ENCODE measurements around the gene HYAL2. TPM values are rescaled to one million over a fixed set of nuclear protein-coding genes. Genes with fewer than 3 reads are reported as not detected.

The HYAL2 gene, protein sequence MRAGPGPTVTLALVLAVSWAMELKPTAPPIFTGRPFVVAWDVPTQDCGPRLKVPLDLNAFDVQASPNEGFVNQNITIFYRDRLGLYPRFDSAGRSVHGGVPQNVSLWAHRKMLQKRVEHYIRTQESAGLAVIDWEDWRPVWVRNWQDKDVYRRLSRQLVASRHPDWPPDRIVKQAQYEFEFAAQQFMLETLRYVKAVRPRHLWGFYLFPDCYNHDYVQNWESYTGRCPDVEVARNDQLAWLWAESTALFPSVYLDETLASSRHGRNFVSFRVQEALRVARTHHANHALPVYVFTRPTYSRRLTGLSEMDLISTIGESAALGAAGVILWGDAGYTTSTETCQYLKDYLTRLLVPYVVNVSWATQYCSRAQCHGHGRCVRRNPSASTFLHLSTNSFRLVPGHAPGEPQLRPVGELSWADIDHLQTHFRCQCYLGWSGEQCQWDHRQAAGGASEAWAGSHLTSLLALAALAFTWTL
- total RNA-seq: 9.0 and 9.1 TPM in 2 replicates

DNA sequence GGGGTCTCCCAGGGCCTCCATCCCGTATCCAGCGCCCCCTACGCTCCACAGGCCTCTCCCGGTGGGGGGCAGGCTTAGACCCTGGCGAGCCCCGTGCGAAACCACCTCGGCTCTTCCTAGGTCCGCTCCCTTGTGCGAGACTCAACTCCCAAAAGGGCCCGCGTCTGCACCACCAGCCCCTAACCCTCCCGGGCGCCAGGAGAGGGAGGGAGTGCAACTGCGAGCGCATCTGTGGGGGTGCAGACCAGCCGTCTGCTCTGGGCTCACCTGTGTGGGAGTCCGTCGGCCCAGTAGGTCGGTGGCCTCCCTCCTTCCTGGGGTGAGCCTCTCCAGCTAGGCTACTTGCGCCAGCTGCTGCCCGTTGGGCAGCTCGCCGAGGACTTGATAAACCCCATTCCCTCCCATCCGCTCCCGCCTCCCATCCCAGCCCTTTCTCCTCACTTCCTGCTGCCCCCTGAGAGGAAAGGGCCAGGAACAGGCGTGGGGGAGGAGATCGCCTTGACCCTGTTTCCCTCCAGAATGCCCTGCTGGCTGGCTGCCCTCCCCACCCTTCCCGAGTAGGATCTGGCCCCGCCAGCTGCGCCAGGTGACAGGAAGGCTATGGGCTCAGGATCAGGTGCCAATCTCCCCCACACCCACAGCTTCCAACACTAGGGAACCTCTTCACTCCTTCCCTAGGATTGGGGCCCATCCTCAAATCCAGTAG lies at the start of gene HYAL2:
Gene HYAL2 (minus strand): TSS at position 360 of the 706 bp plus-strand sequence. CDS start 2,256 bp downstream, outside the sequence.
- intact Hi-C loops (cut with micrococcal nuclease): no loop called here

DNA sequence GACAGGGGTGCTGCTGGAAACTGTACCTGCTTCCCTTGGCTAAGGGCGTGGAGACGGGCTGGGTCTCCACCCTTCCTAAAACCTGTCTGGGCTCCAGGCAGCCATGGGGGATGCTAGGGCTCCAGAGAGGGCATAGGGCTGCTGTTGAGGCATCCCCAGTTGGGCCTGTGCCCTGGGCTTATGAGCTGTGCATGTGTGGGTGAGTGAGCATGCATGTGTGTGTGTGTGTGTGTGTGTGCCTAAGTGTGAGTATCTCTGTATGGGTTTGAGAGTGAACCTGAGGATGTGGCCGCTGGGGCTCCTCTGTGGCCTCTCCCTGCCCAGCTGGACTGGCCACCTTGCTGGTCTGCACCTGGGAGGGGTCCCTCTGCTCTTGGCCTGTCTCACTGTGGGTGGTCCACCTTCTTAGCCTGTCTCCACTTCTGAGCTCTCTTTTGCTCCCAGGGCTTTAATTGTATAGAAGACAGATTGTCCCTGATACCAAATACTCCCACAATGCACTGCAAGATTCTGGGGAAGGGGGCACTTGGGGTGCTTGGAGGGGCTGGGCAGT lies 48.7 kb upstream of the HYAL2 start:
- intact Hi-C loops (cut with micrococcal nuclease): no loop called here

DNA sequence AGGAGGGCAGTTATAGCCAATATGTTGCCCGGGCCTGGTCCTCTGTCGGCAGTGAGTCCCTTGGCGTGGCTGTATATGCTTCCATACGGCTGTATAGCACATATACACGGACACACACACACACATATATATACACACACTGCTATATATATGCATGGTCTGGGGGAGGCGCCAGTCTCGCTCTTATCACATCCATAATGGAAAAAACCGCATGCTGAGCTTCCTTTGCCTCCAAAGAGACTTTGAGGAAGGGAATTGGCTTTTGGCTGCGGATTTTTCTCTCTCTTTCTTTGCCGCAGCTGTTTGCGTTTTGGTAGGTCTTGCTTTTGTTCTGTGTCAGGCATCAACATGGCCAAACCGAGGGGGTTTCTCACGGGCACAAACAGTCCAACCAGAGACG lies 48.0 kb upstream of the HYAL2 start:
- intact Hi-C loops (cut with micrococcal nuclease): no loop called here

DNA sequence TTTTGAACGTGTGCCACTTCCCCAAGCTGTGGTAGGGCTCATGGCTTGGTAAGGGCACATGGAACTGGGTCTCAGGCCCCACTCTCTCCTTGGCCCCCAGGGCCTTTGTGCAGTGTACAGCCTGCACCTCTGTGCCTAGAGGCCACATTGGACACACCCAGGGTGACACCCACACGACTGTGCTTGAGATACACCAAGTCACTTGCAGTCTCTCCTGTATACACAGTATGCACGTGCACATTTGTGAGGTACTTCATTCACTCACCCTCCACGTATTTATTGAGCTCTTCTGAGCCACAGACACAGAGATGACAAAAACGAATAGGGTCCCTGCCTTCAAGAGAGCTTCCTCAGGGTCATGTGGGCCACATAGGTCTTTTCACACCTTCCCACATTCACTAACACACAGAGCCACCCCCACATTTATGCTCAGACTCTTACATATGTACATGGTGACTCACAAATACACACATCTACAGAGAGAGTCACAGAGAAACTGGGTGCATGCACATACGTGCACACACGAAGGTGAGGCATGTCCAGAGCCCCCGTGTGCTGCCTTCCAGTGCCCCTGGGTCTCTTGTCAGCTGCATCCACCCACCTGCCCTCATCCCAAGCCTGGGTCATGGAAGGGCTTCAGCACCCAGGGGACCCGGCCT lies 46.6 kb upstream of the HYAL2 start:
- intact Hi-C loops (cut with micrococcal nuclease): no loop called here

DNA sequence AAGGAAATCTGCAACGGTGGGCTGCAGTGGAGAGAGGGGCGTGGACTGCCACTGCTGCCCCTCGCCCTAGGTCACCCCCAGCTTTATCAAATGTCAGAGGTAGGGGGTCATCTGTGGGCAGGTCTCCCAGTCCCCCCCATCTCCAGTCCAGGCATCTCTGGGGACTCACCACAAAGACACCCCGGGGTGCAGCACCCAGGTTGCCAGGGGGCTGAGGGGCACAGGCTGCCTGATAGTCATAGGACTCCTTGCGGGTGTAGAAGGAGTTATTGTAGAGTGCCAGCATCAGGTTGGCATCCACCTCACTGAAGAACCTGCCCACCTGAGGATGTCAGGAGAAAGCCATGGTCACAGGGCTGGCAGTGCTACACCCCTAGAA lies 43.3 kb upstream of the HYAL2 start:
- intact Hi-C loops (cut with micrococcal nuclease): loop anchor here (2.0 kb wide), 1 partner anchor 15 kb away; the partner anchor contains the start of genes CYB561D2 and NPRL2

DNA sequence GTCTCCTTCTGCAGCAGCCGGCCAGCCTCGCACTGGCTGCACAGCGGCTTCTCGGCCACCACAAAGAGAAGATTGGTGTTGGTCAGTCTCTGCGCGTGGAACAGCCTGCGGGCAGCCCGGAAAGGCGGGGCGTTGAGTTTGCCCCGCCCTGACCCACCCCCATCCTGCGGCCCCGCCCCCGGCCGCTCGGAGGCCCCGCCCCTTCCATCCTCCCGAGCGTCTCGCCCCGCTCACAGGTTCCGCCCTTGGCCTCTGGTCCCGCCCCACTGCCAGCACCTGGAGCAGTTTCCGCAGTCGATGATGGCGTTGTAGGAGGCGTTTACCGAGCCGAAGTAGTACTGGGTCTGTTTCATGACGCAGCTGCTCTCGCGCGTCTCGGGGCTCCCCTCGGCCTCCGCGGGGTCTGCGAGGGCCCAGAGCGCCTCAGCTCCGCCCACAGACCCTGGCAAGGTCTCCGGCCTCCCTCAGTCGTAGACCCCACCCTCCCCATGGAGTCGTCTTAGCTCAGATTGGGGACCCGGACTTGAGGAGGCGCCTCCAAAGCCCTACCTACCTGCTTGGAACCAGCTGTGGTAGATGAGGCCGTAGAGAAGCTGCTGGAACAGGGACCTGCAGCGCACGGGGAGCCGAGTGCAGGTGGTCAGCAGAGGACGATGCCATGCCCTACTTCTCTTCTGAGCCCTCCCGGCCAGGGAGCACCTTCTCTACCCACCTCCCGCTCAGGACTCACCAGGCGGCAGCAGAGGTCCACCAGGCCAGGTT lies 42.7 kb upstream of the HYAL2 start:
- intact Hi-C loops (cut with micrococcal nuclease): loop anchor here (2.0 kb wide), 1 partner anchor 14 kb away; the partner anchor contains the start of genes CYB561D2 and NPRL2

DNA sequence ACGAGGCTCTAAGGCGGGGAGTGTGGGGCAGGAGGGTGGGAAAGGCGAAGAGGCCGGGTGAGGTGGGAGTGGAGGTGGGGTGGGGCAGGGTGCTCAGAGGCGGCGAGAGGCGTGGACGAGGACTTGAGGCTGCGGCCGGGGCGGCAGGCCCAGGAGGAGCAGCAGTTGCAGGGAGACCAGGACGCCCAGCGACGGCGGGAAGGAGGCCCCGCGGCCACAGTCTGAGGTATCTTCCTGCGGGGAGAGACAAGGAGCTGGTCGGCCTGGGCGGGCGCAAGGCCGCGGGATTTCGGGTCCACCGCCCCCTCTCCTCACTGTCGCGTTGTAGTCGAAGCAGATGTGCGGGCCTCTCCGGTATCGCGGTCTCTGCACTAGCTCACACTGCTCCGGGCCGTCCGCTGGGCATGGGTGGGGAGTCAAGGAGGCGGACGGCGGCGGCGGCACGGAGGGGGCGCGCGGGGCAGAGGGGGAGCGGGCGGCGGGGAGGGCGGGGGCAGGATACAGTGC lies 42.1 kb upstream of the HYAL2 start:
- intact Hi-C loops (cut with micrococcal nuclease): loop anchor here (2.0 kb wide), 1 partner anchor 14 kb away; the partner anchor contains the start of genes CYB561D2 and NPRL2

DNA sequence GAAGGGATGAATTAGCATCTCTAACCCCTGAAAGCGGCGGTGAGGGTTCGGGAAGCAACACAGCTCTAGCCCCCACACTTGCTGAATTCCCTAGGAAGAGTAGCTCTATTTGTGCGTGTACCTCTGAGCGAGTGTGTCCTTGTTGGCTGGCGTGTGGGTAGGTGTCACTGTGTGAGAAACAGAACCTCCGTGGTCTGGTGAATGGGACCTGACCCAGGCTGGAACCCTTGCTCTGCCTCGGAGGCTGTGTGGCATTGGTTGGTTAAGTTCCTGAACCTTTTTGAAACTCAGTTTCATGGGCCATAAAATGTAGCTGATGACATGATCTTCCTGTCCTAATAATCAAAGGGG lies 37.2 kb upstream of the HYAL2 start:
- intact Hi-C loops (cut with micrococcal nuclease): loop anchor here (1.0 to 2.0 kb wide), 2 partner anchors 8 to 23 kb away; no protein-coding TSS in a partner anchor

DNA sequence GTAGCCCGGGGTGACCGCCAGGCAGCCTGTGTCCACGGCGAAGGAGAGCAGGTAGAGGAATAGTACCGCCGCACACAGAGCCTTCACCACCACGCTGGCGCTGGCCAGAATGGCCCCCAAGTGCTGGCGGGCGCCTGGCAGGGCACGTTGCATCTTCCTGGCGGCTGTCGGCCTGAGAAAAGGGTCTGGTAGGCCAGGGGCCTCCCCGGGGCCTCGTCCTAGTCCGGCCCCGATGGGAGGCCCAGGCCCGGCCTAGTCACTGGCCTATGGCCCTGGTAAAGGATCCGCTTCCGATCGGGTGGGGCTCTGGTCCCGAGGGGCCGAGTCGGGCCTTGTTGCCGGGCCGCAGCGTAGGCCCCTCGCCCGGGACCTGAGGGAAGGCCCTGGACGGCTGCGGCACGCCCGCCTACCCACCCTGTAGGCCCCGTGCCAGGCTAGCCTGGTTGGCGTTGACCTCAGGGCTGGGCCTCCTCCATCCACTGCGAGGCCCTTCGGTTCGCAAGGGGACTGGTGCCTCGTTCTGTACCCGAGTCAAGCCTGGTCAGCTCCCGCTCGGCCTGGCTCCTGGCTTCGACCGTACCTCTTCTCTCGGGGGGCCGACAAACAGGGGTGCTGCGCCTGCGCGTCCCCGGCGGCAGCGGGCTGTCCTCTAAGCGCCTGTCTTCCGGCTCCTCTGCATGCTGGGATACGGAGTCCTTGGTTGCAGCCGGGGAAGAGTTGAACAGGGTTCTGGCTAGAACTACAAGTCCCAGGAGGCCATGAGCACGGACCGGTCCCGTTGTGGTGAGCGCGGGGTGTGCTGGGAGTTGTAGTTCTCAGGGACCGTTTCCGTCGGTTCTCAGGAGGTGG lies 36.6 kb upstream of the HYAL2 start, which contains the start of gene TMEM115:
Gene TMEM115 (minus strand): TSS at position 611 of the 849 bp plus-strand sequence. CDS start 458 bp downstream, at position 153.
- intact Hi-C loops (cut with micrococcal nuclease): loop anchor here (1.0 to 2.0 kb wide), 2 partner anchors 8 to 22 kb away; no protein-coding TSS in a partner anchor

DNA sequence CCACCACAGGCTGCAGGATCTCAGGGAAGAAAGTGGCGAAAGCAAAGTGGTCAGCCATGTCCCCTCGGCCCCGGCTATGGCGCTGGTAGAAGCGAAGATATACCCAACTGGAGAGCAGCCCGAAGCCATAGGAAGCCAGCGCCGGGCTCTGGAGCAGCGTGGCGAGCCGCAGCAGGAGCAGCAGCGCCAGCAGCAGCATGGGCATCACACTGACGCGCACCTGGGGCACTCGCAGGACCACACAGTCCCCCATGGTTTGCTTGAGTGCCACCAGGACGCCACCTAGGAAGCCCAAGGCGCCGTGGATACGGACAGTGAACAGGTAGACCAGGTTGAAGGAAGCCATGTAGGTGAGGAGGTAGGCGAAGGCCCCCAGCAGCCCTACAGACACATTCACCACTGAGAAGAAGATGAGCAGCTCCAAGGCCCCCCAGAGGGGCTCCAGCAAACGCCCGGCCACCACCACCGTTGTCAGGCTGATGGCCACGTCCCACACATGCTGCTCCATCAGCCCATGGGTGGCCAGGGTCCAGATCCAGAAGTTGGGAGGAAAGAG lies 35.9 kb upstream of the HYAL2 start:
- intact Hi-C loops (cut with micrococcal nuclease): loop anchor here (2.0 kb wide), 1 partner anchor 22 kb away; no protein-coding TSS in a partner anchor

DNA sequence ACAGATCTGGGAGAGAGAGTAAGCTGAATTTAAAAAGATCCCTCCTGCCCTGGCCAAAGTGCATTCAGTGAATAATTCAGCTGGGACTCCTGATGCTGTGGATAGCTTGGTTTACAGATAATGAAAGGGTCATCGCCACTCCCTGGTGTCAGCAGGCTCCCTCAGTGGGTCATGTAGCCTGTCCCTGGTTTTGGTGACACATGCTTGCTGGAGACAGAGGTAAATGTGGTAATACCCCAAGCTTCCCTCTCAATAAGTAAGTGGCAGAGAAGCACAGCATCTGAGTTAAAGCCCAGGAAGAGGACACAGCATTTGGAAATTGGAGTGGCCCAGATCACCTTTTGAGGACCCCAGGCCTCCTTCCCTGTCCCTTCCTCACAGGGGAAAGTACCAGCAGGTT lies 34.9 kb upstream of the HYAL2 start:
- intact Hi-C loops (cut with micrococcal nuclease): no loop called here

DNA sequence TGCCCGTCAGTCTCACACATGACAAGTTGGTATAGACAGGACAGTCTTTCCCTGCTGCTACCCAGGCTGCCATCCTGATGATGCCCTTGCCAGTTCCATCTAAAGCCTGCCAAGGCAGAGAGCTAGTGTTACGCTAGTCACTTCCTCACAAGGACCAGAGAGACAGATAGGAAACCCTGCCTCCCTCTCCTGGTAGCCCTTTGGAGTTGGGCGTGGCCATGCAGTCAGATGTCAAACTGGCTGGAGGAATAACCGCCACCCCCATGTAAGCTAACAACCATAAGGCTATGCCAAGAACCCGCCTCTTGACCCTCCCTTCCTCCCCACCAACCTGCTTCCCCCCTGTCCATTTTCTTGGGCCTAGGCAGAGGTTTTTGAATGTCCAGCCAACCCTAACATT lies 34.0 kb upstream of the HYAL2 start:
- intact Hi-C loops (cut with micrococcal nuclease): no loop called here

DNA sequence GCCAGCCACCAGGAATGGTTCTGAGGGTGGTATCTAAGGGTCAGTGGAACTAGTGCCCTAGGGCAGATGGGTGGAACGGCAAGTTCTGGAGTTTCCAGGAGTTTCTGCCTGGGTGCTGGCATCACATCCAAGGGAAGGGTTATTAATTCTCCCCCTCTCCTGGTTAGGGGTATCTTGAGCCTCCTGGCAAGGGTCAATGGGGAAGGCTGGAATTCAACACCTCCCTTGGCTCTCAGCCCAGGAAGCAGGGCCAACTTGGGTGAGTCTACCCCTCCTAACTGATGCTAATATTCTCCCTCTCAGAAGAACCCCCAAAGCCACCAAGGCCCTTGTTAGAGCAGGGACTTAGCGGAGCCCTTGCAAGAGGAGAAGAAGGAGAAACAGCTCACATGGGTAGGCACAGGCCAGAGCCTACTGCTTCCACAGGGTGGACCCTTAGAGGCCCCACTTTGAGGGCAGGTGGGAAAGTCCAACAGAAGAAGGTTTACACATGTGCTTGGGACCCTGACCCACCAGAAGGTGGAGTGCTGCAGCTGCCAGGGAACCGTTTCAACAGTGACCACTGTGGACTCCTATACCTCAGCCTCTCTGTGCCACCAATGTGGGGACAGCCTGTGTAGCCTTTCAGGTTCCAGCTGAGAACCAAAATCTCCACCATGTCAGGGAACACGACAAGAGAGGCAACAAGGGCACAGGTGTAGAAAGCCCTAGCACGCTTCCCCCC lies 33.4 kb upstream of the HYAL2 start:
- intact Hi-C loops (cut with micrococcal nuclease): no loop called here

DNA sequence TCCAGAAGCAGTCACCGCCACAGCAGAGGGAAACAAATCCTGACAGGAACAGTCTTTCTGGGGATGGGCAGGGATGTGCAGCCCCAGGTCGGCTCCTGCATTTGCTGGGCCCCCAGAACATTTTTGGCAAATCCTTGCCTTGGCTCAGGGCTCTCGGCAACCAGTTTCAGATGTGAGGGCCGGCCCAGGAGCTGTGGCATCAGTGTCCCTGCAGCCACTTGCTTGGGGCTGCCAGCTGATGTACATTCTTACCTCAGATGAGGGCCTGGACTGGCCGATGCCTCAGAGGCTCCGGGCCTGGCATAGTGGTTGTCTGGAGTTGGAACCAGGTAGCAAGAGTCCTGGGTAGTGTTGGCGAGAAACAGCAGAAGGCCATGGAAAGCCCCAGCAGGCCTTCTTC lies 32.3 kb upstream of the HYAL2 start:
- intact Hi-C loops (cut with micrococcal nuclease): no loop called here

DNA sequence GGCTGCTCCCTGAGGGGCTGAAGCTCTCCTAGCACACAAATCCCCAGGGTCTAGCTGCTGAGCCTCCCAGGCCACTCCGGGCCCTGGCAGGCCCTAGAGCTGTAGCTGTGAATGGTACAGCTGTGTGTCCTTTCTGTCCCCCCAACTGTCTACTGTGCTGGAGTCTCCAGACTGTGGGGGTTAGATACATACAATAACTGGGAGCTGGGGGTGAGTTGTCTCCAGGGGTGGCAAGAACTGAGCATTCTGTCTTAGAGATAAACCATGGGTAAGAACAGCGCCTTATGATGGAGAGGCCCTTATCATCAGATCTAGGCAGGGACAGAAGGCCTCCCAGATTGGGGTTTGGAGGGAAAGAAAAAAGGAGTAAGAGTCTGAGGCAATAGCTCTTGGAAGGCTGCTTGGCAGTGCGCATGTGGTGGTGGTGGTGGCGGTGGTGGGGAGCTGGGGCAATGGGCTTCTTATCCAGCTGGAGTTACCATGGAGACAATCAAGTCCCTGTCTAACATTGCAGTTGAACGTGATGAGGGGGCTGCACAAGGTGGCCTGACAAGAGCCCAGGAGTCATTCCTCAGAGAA lies 31.7 kb upstream of the HYAL2 start:
- intact Hi-C loops (cut with micrococcal nuclease): no loop called here

DNA sequence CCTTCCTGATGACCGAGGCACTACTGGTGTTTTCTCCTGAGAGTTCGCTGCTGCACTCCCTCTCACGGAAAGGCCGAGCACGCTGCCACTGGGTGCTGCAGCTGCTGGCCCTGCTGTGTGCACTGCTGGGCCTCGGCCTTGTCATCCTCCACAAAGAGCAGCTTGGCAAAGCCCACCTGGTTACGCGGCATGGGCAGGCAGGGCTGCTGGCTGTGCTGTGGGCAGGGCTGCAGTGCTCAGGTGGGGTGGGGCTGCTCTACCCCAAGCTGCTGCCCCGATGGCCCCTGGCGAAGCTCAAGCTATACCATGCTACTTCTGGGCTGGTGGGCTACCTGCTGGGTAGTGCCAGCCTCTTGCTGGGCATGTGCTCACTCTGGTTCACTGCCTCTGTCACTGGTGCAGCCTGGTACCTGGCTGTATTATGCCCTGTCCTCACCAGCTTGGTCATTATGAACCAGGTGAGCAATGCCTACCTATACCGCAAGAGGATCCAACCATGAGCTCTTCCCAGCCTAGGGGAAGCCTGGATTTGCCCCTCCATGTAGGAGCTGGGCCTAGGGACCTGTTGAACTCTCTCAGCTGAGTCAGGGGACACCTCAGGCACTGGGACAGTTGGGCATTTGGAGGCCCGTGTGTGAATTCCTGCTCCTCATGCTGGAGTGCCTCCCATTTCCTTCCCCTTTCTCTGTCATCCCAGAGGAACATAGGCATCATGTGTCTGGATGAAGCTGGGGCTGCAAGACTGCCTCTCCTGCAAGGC lies 30.9 kb upstream of the HYAL2 start:
- intact Hi-C loops (cut with micrococcal nuclease): no loop called here

DNA sequence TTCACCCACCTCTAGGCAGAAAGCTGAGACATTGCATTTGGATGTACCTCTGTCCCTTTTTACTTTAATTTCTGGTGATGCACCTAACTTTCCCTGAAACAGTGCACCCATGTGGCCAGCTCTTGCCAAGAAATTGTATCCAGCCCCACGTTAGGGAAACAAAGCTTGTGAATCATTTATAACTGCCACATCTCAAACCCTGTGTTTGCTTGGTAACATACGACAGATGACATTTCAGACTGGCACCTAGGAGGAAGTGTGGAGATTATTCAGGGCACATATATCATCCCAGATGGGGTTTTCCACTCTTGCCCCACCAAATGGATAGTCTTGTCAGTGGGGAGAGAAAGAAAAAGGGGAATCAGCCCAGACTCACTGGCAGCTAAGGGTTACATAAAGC lies 30.2 kb upstream of the HYAL2 start:
- intact Hi-C loops (cut with micrococcal nuclease): no loop called here
